ENCODE data around the gene EVA1A. TPM values are rescaled to one million over a fixed set of nuclear protein-coding genes. Genes with fewer than 3 reads are reported as not detected.

The EVA1A gene
- total and polyA plus RNA-seq, 2 of the 8 experiments (the other 6 are each of a cell fraction or from before 2014, with no cell fraction given) = 2.4 to 4.3 TPM

DNA sequence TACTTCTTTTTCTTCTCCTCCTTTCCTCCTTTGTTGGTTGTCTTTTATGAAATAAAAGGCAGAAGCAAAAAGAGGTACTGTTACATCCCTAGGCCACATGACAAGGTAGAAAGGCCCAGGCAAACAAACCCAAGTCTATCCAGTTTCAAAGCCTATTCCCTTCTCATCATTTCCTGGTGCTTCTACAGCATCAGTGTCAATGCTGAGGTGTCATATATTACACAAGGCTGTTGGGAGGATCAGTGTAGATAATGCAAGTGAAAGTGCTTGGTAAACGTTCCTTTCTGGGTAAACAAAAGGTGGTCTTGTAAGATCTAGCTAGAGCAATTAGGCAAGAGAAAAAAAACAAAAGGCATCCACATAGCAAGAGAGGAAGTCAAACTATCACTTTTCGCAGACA is 64.9 kb downstream of the EVA1A start:
- ChIA-PET CTCF (ENCODE audit: partially characterized antibody) (no interaction called here), POLR2A (ENCODE audit: partially characterized antibody) (no interaction called here)
- Histone ChIP-seq H3K23ac (ENCODE audit: insufficient read length) (no peak overlapping the region), H2BK20ac (ENCODE audit: low read length) (no peak overlapping the region), H3K4me2 (ENCODE audit: insufficient read depth in 1 of 2, low read depth in 2 of 2, low read length in 2 of 2) (no peak overlapping the region), H2AK5ac (ENCODE audit: low read depth, low read length) (no peak overlapping the region), H3K79me2 (ENCODE audit: control insufficient read depth in 1 of 2, insufficient read depth in 2 of 2, low read length in 2 of 2) (no peaks in the 10 kb centered on the region), H2BK5ac (ENCODE audit: low read depth, low read length) (no peak overlapping the region), H3K79me1 (ENCODE audit: low read depth, low read length) (no peaks in the 10 kb centered on the region), H3K27ac (ENCODE audit: low read depth, low read length) (no peak overlapping the region), H2AFZ (ENCODE audit: low read length) (no peak overlapping the region), H3K36me3 (ENCODE audit: control insufficient read depth in 2 of 4, insufficient read depth in 4 of 4, low read length in 3 of 4) (no peaks in the 10 kb centered on the region), H3K56ac (replicated peaks; ENCODE audit: insufficient read length, low read depth, low read length) (no peak overlapping the region), H3K9ac (replicated peaks in 1 of 4; ENCODE audit: extremely low read depth in 1 of 4, low read depth in 3 of 4, low read length in 3 of 4) (no peak overlapping the region), H3K14ac (ENCODE audit: insufficient read length) (no peak overlapping the region), H4K8ac (ENCODE audit: extremely low read depth, insufficient read depth, low read length) (no peak overlapping the region), H2BK120ac (replicated peaks; ENCODE audit: low read depth, low read length) (no peak overlapping the region), H3K18ac (ENCODE audit: extremely low read depth, low read length) (no peak overlapping the region), H4K20me1 (replicated peaks in 1 of 2; ENCODE audit: control insufficient read depth in 1 of 2, insufficient read depth in 2 of 2, low read length in 2 of 2) (no peaks in the 10 kb centered on the region), H3K4me1 (replicated peaks in 1 of 4; ENCODE audit: control insufficient read depth in 3 of 4, insufficient read depth in 4 of 4, low read length in 3 of 4) (peaks cover 0 to 2% (median 0%) of the 10 kb centered on the region in 4 experiments; a peak in 2 of 7 replicates), H3K4me3 (ENCODE audit: extremely low read depth in 1 of 4, insufficient read depth in 2 of 4, low read depth in 3 of 4, low read length in 4 of 4) (no peak overlapping the region), H4K5ac (ENCODE audit: insufficient read length, low read depth, low read length) (no peak overlapping the region), H3K4ac (replicated peaks; ENCODE audit: insufficient read length, low read depth, low read length) (no peak overlapping the region), H3K9me3 (ENCODE audit: insufficient read depth in 2 of 2, low read depth in 1 of 2, low read length in 1 of 2) (no peaks in the 10 kb centered on the region), H2BK15ac (ENCODE audit: low read length) (no peak overlapping the region), H3K27me3 (replicated peaks in 1 of 4; ENCODE audit: control insufficient read depth in 3 of 4, extremely low read depth in 1 of 4, insufficient read depth in 3 of 4, low read length in 3 of 4) (no peaks in the 10 kb centered on the region), H4K91ac (replicated peaks; ENCODE audit: insufficient read length, low read length) (no peak overlapping the region), H3K23me2 (ENCODE audit: low read depth, low read length) (no peaks in the 10 kb centered on the region), H2BK12ac (ENCODE audit: low read depth, low read length) (no peak overlapping the region)
- WGBS, 2 experiments (ENCODE audit: extremely low coverage in 1 of 2, insufficient coverage in 1 of 2, insufficient read length in 1 of 2, insufficient replicate concordance in 2 of 2, low coverage in 1 of 2, low lambda C conversion rate in 2 of 2, missing lambda C conversion rate in 1 of 2) = 75% methylated on average over 2 of the region's 2 CpGs; no CpG with 5 or more reads in 1 of the 2 experiments
- FAIRE-seq (no peak), DNase-seq (ENCODE audit: low read depth in 1 of 2, low spot score in 2 of 2) (no peak)
- TF ChIP-seq CHD2 (IDR thresholded peaks at IDR 0.05; ENCODE audit: low read length) (no peak), PHF8 (conservative IDR thresholded peaks at IDR 0.05; ENCODE audit: low read depth, low read length) (no peak), TAF1 (IDR thresholded peaks at IDR 0.05; ENCODE audit: low read depth, low read length) (no peak), BRCA1 (IDR thresholded peaks at IDR 0.05; ENCODE audit: low read depth, low read length) (no peak)

Data from H1 (cell line).